HG03342 (cell line): ENCODE data around the gene VPS33A.

Experiments used
- ATAC-seq: cut with Tn5 transposase; IDR thresholded peaks from one replicate; pipeline ENCODE4 v1.9.1; 2021; ENCODE audit warnings: mild to moderate bottlenecking, moderate library complexity; ENCODE audit not compliant: unreplicated experiment

The VPS33A gene

GRCh38 chr12:122184517-122184916 is 81.8 kb downstream of the VPS33A start:
- ATAC-seq = no peak

DNA sequence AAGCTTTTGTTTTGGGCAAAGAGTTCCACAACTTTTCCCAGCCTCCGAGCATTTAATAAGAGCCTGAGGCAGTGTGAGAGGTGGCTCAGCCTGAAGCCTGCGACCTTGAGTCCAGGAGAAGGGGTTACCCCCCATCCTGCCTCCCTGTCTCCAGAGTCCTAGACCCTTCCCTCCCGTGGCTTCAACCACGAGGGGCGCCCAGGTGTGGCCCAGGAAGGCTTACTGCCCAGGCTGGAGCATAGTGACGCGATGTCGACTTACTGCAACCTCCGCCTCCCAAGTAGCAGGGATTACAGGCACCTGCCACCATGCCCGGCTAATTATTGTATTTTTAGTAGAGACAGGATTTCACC is 82.7 kb downstream of the VPS33A start:
- no peak for ATAC-seq

DNA sequence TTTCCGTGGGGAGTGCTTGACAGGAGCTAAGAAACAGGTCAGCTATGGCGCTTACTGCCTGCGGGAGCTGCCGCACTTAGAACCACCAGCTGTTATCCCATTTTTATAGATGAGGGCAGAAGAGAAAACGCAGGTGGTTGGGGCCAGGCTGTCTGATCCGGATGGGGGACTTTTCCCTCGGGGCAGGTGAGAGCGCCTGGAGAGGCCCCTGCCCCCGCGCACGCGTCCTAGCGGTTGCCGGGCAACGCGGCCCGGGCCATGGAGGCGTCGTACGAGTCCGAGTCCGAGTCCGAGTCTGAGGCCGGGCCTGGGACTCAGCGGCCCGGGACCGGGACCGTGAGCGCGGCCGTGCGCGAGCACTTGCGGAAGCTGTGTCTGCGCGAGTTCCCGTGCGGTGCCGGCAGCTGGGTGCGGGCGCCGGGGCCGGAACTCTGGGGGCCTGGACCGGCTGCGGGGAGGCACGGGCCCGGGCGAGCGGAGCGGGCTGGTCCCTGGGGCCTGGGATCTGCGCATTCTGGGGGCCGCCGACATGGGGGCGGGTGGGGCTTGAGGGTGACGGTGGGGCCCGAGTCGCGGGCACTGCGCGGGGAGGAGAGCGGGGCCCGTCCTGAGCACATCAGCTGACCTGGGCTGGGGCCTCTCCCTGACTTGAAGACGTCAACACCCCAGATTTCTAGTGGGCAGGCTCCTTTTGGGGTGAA is 83.3 kb downstream of the VPS33A start, which contains the start of gene LRRC43:
Gene LRRC43, plus strand, starts transcription at position 237 of the 701 bp plus-strand sequence. Its CDS starts 22 bp downstream, at position 259.
- ATAC-seq = no peak
